ENCODE measurements around the gene VAV3. TPM values are rescaled to one million over a fixed set of nuclear protein-coding genes. Genes with fewer than 3 reads are reported as not detected.

The VAV3 gene
- total RNA-seq, 5 donors from 2014 or later (not counting 1 experiment from before 2014, with no cell fraction given) = 3.7 to 13.4 (median 4.6) TPM

DNA sequence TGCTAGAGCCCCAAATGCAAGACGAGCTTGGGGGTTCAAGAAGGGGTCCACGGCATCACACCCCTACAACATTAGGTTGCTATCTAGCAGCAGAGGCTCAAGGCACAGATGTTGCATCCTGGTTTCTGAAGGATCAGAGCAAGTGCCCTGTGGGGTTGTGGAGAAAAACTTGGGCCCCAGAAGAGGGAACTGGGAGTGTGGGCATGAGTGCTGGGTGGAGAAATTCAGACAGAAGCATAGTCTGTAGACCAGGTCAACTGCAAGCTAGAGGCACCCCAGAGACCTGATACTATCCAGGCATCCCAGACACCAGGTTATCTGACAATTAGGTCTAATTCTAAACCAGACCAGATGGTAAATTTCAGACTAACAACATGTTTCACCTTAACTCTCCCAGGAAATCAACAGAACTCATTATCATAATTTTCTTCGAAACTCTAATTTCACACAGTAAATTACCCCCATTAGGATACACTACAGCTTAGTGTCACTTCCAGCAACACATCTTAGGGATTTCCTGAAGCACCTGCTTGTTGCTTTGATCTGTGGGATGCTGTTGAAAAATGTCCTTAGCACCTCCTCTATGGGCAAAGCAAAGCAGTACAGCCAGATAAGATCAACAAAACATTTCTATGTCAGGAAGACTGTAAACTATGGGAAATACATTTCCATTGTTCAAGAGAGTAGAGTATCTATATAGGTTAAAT is 179.3 kb downstream of the VAV3 start:
- ChIA-PET CTCF (interaction anchor here (0.7 to 15.0 kb wide), 10 partner anchors 8 to 341 kb away, joined by 3 to 335 read pairs (median 3); partner anchors contain the start of gene VAV3 (in 1 of the 2)), POLR2A (interaction anchor here (1.0 to 2.4 kb wide), 3 partner anchors 178 to 339 kb away, joined by 3 to 13 read pairs (median 4); no protein-coding TSS in a partner anchor)
- Mint-ChIP-seq H3K4me3 (peak overlapping the region; percentile 61 to 75 (median 67)), H3K4me1 (peaks cover 54 to 69% (median 59%) of the 10 kb centered on the region in 3 donors), H3K27ac (peak overlapping the region; percentile 94 to 95), H3K27me3 (no peaks in the 10 kb centered on the region), H3K36me3 (no peaks in the 10 kb centered on the region), H3K9me3 (no peaks in the 10 kb centered on the region)
- Histone ChIP-seq H3K4me1 (ENCODE audit: control insufficient read depth in 1 of 2, extremely low read depth in 1 of 2, insufficient read depth in 2 of 2, low read length in 2 of 2) (peaks cover 28% of the 10 kb centered on the region in 2 experiments), H3K36me3 (ENCODE audit: control insufficient read depth in 2 of 2, extremely low read depth in 1 of 2, insufficient read depth in 1 of 2, low read length in 1 of 2) (no peaks in the 10 kb centered on the region), H3K27ac (ENCODE audit: low read length) (peak overlapping the region; percentile 88), H3K27me3 (replicated peaks in 1 of 2; ENCODE audit: control insufficient read depth in 2 of 2, extremely low read depth in 1 of 2, insufficient read depth in 2 of 2, low read length in 1 of 2) (no peaks in the 10 kb centered on the region), H3K9me3 (no peaks in the 10 kb centered on the region), H3K4me3 (ENCODE audit: control insufficient read depth in 1 of 2, extremely low read depth in 1 of 2, low read length in 1 of 2) (peak overlapping the region; percentile 24 to 27)
- no CpG with 5 or more reads among the region's 3 CpGs for WGBS (ENCODE audit: insufficient coverage)
- ATAC-seq (replicated peaks in 1 of 4) = peak; percentile 20 to 47 (median 27)
- peak in 3 of 35 experiments; percentile 16 to 60 (median 20) for DNase-seq

DNA sequence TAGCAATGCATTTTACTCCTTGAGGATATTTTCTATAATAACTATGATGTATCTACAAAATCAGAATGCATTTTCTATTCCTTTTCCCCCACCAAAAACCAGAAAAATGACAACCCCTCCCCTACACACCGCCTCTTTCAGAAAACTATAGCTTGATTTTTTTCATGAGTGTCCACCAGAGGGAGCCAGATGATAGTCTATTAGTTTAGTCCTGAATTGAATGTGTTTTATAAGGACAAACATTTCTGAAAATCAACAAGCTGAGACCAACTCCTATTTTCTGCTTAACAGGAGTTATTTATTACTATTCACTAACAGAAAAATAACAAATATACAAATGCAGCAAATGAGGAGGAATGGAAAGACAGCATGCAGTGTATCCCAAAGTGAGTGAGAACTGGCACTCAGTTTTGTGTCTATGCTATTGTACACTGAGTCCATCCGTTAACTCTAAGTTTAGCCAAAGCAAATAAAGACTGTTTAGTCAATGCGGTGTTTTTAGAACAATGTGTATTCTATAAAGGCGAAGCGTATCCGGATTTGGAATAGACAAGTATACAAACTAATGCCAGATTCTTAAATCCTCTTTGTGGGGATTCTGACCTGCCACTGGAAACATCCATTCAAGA is 182.6 kb downstream of the VAV3 start:
- Histone ChIP-seq H3K27ac (ENCODE audit: low read length) (no peak overlapping the region), H3K36me3 (ENCODE audit: control insufficient read depth in 2 of 2, extremely low read depth in 1 of 2, insufficient read depth in 1 of 2, low read length in 1 of 2) (no peaks in the 10 kb centered on the region), H3K27me3 (replicated peaks in 1 of 2; ENCODE audit: control insufficient read depth in 2 of 2, extremely low read depth in 1 of 2, insufficient read depth in 2 of 2, low read length in 1 of 2) (no peaks in the 10 kb centered on the region), H3K4me3 (ENCODE audit: control insufficient read depth in 1 of 2, extremely low read depth in 1 of 2, low read length in 1 of 2) (no peak overlapping the region), H3K9me3 (no peaks in the 10 kb centered on the region), H3K4me1 (ENCODE audit: control insufficient read depth in 1 of 2, extremely low read depth in 1 of 2, insufficient read depth in 2 of 2, low read length in 2 of 2) (peaks cover 20 to 22% of the 10 kb centered on the region in 2 experiments)
- CTCF ChIA-PET = interaction anchor here (0.5 to 15.0 kb wide), 33 partner anchors 9 to 782 kb away, joined by 3 to 335 read pairs (median 4); partner anchors contain the start of genes EEIG2 (in 1 of the 2) and VAV3 (in 1 of the 2)
- peak in 16 of 35 experiments; percentile 5 to 85 (median 34) for DNase-seq
- Mint-ChIP-seq H3K36me3 (no peaks in the 10 kb centered on the region), H3K27me3 (no peaks in the 10 kb centered on the region), H3K27ac (no peak overlapping the region), H3K4me3 (no peak overlapping the region), H3K4me1 (peaks cover 33 to 42% (median 35%) of the 10 kb centered on the region in 3 donors), H3K9me3 (no peaks in the 10 kb centered on the region)
- POLR2A ChIA-PET = interaction anchor here (1.0 to 1.3 kb wide), 2 partner anchors 343 to 345 kb away, joined by 3 to 11 read pairs; no protein-coding TSS in a partner anchor
- no peak for ATAC-seq (replicated peaks in 1 of 4)
- 81% methylated on average over 4 of the region's 6 CpGs for WGBS (ENCODE audit: insufficient coverage)

DNA sequence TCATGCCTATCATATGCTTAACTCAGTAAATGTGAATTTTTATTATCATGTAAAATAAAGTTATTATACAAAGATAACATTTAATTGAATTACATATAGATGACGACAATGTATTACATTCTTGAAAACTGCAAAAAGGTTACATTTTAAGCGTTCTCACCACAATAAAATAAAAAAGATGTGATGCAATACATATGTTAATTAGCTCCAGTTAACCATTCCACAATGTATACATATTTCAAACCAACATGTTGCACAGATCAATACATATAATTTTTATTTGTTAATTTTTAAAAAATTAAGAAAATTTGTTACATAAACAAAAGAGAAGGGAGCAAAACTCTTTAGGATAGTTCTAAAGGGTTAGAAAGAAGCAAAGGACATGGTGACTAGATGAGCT is 183.7 kb downstream of the VAV3 start:
- POLR2A ChIA-PET = interaction anchor here in 1 of 2 donors (1.3 kb wide), 1 partner anchor 344 kb away, joined by 11 read pairs; no protein-coding TSS in a partner anchor

DNA sequence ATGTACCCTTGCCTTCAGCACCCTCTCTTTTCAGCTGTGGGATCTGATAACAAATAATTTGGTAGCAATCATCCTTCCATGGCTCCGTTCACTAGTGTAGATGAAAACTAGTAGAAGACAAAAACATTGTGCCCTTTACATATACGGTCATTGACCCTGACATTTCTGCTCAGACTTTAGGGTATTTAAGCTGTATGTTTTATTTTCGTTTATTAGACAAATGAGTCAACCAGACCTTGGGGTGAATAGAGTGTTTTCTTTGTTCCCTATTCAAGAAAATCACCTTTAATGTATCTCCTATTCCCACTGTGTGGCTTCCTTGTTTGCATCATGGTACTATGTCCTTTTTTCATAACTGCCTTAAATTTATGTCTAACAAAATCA is 187.3 kb downstream of the VAV3 start:
- Mint-ChIP-seq H3K9me3 (no peaks in the 10 kb centered on the region), H3K27ac (no peak overlapping the region), H3K4me3 (no peak overlapping the region), H3K36me3 (peaks cover 13% of the 10 kb centered on the region), H3K4me1 (peaks cover 0 to 4% (median 3%) of the 10 kb centered on the region in 3 donors), H3K27me3 (no peaks in the 10 kb centered on the region)
- no peak overlapping the region for H3K4me3 ChIP-seq (ENCODE audit: control insufficient read depth in 1 of 2, extremely low read depth in 1 of 2, low read length in 1 of 2)
- ATAC-seq (replicated peaks in 1 of 4) (no peak), DNase-seq (no peak)
- H3K27me3 ChIP-seq (replicated peaks in 1 of 2; ENCODE audit: control insufficient read depth in 2 of 2, extremely low read depth in 1 of 2, insufficient read depth in 2 of 2, low read length in 1 of 2) = no peaks in the 10 kb centered on the region
- no peaks in the 10 kb centered on the region for H3K9me3 ChIP-seq
- H3K27ac ChIP-seq (ENCODE audit: low read length) = no peak overlapping the region
- POLR2A ChIA-PET = no interaction called here
- CTCF ChIA-PET = interaction anchor here (0.6 to 15.0 kb wide), 3 partner anchors 9 to 426 kb away, joined by 3 to 335 read pairs (median 3); no protein-coding TSS in a partner anchor
- no CpG with 5 or more reads among the region's 3 CpGs for WGBS (ENCODE audit: insufficient coverage)
- no peaks in the 10 kb centered on the region for H3K4me1 ChIP-seq (ENCODE audit: control insufficient read depth in 1 of 2, extremely low read depth in 1 of 2, insufficient read depth in 2 of 2, low read length in 2 of 2)
- no peaks in the 10 kb centered on the region for H3K36me3 ChIP-seq (ENCODE audit: control insufficient read depth in 2 of 2, extremely low read depth in 1 of 2, insufficient read depth in 1 of 2, low read length in 1 of 2)

More for the DNA sequence above, 183.7 kb downstream of the VAV3 start:
- Mint-ChIP-seq H3K36me3 (peaks cover 6% of the 10 kb centered on the region), H3K4me3 (no peak overlapping the region), H3K27ac (no peak overlapping the region), H3K9me3 (no peaks in the 10 kb centered on the region), H3K27me3 (no peaks in the 10 kb centered on the region), H3K4me1 (peaks cover 22 to 31% (median 24%) of the 10 kb centered on the region in 3 donors)
- CTCF ChIA-PET = interaction anchor here (0.6 to 15.0 kb wide), 8 partner anchors 15 to 838 kb away, joined by 3 to 335 read pairs (median 6); no protein-coding TSS in a partner anchor
- ATAC-seq (replicated peaks in 1 of 4) = no peak
- peaks cover 11 to 13% of the 10 kb centered on the region in 2 experiments for H3K4me1 ChIP-seq (ENCODE audit: control insufficient read depth in 1 of 2, extremely low read depth in 1 of 2, insufficient read depth in 2 of 2, low read length in 2 of 2)
- H3K27me3 ChIP-seq (replicated peaks in 1 of 2; ENCODE audit: control insufficient read depth in 2 of 2, extremely low read depth in 1 of 2, insufficient read depth in 2 of 2, low read length in 1 of 2) = no peaks in the 10 kb centered on the region
- H3K9me3 ChIP-seq = no peaks in the 10 kb centered on the region
- DNase-seq = no peak
- H3K36me3 ChIP-seq (ENCODE audit: control insufficient read depth in 2 of 2, extremely low read depth in 1 of 2, insufficient read depth in 1 of 2, low read length in 1 of 2) = no peaks in the 10 kb centered on the region
- no CpG with 5 or more reads among the region's 2 CpGs for WGBS (ENCODE audit: insufficient coverage)
- H3K4me3 ChIP-seq (ENCODE audit: control insufficient read depth in 1 of 2, extremely low read depth in 1 of 2, low read length in 1 of 2) = no peak overlapping the region
- H3K27ac ChIP-seq (ENCODE audit: low read length) = no peak overlapping the region

DNA sequence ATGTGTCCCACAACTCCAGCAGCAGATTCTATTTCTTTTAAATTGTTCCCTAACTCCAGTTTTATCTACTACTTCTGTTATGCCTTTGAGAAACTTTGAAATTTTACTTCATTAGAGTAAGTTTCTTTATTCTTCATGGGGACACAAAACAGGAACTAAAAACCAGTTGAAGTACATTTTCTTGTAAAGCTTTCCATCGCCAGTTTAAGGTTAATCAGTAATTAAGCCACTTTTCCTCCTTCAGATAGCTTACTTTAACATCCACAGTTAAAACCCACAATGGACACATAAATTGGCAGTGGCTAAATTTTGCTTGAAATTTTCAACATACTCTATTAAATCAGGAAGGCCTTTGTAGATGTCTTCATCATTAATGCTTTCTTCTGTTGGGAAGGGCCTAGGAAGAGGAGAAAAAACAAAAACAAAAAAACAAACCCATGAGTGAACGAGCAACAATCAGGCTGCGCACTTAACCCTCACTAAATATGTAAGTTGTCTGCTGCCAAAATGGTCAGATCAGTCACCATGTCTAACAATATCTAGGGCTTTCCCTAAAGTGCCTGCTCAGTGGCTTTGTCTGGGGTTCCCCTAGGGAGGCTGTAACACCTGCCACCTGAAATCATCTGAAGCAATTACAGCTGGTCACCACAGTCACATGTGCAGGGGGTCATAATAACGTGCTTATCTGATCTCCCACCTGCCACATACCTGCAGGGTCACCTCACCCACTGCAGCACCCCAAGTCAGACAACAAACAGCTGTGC is 187.9 kb downstream of the VAV3 start:
- Mint-ChIP-seq H3K9me3 (no peaks in the 10 kb centered on the region), H3K27me3 (no peaks in the 10 kb centered on the region), H3K4me3 (no peak overlapping the region), H3K4me1 (peaks cover 0 to under 1% (median 0%) of the 10 kb centered on the region in 3 donors), H3K27ac (no peak overlapping the region), H3K36me3 (peaks cover 17% of the 10 kb centered on the region)
- ChIA-PET POLR2A (no interaction called here), CTCF (interaction anchor here (0.6 to 15.0 kb wide), 3 partner anchors 9 to 426 kb away, joined by 3 to 335 read pairs (median 3); no protein-coding TSS in a partner anchor)
- 75% methylated on average over 1 of the region's 4 CpGs for WGBS (ENCODE audit: insufficient coverage)
- H3K4me3 ChIP-seq (ENCODE audit: control insufficient read depth in 1 of 2, extremely low read depth in 1 of 2, low read length in 1 of 2) = no peak overlapping the region
- no peak overlapping the region for H3K27ac ChIP-seq (ENCODE audit: low read length)
- DNase-seq (no peak), ATAC-seq (replicated peaks in 1 of 4) (no peak)
- H3K9me3 ChIP-seq = no peaks in the 10 kb centered on the region
- H3K27me3 ChIP-seq (replicated peaks in 1 of 2; ENCODE audit: control insufficient read depth in 2 of 2, extremely low read depth in 1 of 2, insufficient read depth in 2 of 2, low read length in 1 of 2) = no peaks in the 10 kb centered on the region
- H3K4me1 ChIP-seq (ENCODE audit: control insufficient read depth in 1 of 2, extremely low read depth in 1 of 2, insufficient read depth in 2 of 2, low read length in 2 of 2) = no peaks in the 10 kb centered on the region
- no peaks in the 10 kb centered on the region for H3K36me3 ChIP-seq (ENCODE audit: control insufficient read depth in 2 of 2, extremely low read depth in 1 of 2, insufficient read depth in 1 of 2, low read length in 1 of 2)

DNA sequence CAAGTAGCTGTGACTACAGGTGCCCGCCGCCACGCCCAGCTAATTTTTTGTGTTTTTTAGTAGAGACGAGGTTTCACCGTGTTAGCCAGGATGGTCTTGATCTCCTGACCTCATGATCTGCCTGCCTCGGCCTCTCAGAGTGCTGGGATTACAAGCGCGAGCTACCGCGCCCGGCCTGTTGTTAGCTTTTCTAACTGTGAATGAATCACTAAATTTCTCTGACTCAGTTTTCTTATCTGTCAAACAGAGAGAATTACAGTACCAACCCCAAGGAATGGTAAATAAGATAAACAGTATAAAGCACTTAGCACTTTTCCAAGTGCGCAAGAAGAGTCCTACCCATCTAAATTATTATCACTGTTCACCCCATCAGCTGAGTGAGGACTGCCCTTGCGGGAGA is 193.6 kb downstream of the VAV3 start:
- no peak overlapping the region for H3K27ac Mint-ChIP-seq
- no peaks in the 10 kb centered on the region for H3K9me3 Mint-ChIP-seq
- Histone ChIP-seq H3K27ac (ENCODE audit: low read length) (no peak overlapping the region), H3K9me3 (no peaks in the 10 kb centered on the region), H3K27me3 (replicated peaks in 1 of 2; ENCODE audit: control insufficient read depth in 2 of 2, extremely low read depth in 1 of 2, insufficient read depth in 2 of 2, low read length in 1 of 2) (no peaks in the 10 kb centered on the region), H3K4me1 (ENCODE audit: control insufficient read depth in 1 of 2, extremely low read depth in 1 of 2, insufficient read depth in 2 of 2, low read length in 2 of 2) (no peaks in the 10 kb centered on the region), H3K4me3 (ENCODE audit: control insufficient read depth in 1 of 2, extremely low read depth in 1 of 2, low read length in 1 of 2) (no peak overlapping the region), H3K36me3 (ENCODE audit: control insufficient read depth in 2 of 2, extremely low read depth in 1 of 2, insufficient read depth in 1 of 2, low read length in 1 of 2) (peaks cover 0 to 14% of the 10 kb centered on the region in 2 donors)
- no peaks in the 10 kb centered on the region for H3K4me1 Mint-ChIP-seq
- no peak overlapping the region for H3K4me3 Mint-ChIP-seq
- DNase-seq (no peak), ATAC-seq (replicated peaks in 1 of 4) (no peak)
- H3K36me3 Mint-ChIP-seq = peaks cover 30% of the 10 kb centered on the region
- CTCF ChIA-PET = no interaction called here
- WGBS (ENCODE audit: insufficient coverage) = 92% methylated on average over 6 of the region's 13 CpGs
- POLR2A ChIA-PET = no interaction called here
- no peaks in the 10 kb centered on the region for H3K27me3 Mint-ChIP-seq

Measured in T-cell (primary cell).